Epidermal melanocyte (primary cell): ENCODE results near the gene HESX1.

ENCODE experiments used
- DNase-seq: peaks from one replicate; pipeline ENCODE4 v3.0.0; 2011; ENCODE audit warnings: low spot score; ENCODE audit not compliant: insufficient read length

The HESX1 gene

GRCh38 chr3:57199895-57200297 is at the start of gene HESX1:
Gene HESX1 (minus strand): TSS chr3:57199978. CDS start chr3:57199918, 60 bp downstream.
- no peak for DNase-seq

GRCh38 chr3:57244946-57245345 is 45.2 kb upstream of the HESX1 start:
- no peak for DNase-seq

- no peak for DNase-seq
Measured at GRCh38 chr3:57234613-57235575, 35.1 kb upstream of the HESX1 start.

GRCh38 chr3:57233799-57234198 is 34.0 kb upstream of the HESX1 start:
- no peak for DNase-seq

DNA sequence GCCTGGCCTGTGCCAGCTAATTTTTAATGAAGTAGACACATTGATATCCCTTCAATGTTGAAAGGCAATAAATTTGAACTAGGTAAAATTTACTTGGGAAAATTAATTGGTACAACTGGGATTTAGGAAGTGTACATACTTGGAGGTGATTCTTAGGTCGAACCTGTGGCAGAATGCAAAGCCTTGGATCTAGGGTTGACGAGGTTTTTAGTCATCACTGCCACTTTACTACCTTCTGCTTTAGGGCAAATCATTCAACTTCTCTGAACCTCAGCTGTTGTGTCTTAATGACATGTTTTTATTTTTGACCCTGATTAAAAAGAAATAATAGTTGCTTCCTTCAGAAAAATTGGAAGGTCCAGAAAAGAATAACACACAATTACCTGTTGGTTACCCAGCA is 30.2 kb upstream of the HESX1 start:
- DNase-seq: no peak

DNA sequence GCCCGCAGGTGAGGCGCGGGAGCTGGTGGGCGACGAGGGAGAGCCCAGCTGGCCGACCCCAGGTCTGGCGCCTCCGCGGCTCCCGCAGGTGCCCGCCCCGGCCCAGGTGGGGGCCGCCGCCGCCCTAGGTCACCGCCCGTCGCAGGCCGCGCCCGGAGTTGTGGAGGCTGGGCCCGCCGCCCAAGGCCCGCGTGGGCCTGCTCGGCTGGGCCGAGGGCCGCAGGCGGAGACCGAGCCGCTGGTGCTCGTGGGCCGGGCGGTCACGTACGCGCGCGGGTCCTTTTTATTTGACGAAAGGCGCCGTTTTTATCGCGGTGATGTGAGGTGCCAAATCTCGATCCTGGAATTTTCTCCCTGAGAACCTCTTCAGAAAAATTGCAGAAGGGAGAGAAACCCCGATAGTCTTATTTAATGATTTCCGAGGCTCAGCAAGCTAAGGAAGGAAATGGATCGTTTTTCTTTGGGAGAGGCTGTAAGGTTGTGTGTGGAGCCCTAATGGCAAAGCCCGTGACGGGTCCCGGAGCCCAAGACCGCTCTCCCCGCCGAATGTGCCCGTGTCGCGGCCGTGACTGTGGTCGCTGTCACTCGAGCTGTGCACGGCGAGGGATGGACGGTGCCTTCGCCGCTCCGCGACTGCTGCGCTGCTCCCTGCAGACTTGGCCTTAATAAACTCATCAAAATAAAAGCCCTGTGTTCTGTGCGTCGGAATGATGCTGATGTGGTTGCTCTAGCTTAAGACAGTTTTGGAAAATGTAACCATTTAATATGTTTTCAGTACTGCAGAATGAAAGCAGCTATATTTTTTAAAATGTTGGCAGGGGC is 28.4 kb upstream of the HESX1 start:
- peak; percentile 33 for DNase-seq

DNA sequence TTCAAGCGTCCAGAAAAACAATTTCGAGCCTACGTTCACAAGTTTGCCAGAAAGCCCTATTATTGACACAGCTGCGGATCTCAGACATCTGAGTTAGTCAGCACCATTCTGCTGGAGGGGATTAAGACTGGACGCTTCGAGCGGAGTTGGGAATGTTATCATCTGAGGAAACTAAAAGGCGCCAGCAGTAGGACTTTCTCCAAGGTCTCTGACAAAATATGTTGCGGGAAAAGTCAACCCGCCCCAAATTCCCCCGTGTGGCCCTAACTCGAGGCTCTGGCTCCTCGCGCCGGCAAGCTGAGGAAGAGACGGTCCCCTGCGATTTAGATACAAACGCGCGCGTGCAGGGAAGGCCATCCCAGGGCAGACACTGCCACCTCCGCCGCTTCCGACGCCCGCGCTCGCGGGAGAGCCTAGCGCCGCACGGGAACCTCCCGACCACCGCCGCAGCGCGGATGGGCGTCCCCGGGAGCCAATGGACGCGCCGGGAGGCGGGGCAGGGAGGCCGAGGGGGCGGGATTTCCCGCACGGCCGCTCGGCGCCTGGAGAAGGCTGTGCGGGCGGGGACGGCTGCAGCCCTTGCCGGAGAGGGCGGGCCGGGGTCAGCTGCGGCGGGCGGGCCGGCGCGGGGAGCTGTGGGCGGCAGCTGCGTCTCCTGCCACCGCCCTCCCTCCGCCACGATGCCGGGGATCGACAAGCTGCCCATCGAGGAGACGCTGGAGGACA is 27.6 kb upstream of the HESX1 start, which contains the start of gene APPL1:
APPL1 (plus strand) TSS at position 526 of the 726 bp plus-strand sequence; CDS start at position 681, 155 bp downstream.
- peak; percentile 95 for DNase-seq

- DNase-seq: no peak
Measured at GRCh38 chr3:57226176-57226575, 26.4 kb upstream of the HESX1 start.

DNA sequence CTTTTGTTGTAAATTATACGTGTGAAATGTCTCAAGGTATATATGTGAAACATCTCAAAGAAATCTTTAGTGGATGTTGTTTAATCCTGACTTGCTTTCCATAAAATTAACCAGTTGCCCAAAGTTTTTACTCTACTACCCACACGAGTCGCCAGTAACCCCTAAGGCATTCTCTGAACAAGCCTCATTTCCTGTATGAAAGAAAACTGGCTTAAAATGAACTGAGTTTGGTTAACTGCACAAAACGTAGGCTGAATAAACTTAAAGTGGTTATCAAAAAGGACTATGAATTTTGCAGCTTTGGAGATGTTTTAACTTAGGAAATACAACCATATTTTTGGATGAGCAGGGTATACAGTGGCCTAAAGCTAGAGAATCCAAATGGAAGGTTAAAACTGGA is 25.1 kb upstream of the HESX1 start:
- DNase-seq: no peak

DNA sequence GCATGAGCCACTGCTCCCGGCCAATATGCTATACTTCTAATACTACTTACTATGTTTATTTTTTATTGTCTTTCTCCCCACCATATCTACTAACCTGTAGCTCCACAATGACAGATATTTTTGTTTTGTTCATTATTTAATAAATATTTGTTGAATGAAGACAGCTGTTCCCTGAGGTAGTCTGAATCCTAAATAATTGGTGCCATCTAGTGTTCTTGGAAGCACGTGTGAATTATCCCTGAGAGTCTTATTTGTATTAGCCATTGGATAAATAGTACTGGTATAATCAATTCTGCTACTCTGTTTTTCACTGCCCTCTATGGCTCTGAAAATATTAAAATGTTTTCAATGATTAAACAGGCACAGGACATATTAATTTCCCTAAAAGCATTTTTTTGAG is 22.1 kb upstream of the HESX1 start:
- DNase-seq: no peak

DNA sequence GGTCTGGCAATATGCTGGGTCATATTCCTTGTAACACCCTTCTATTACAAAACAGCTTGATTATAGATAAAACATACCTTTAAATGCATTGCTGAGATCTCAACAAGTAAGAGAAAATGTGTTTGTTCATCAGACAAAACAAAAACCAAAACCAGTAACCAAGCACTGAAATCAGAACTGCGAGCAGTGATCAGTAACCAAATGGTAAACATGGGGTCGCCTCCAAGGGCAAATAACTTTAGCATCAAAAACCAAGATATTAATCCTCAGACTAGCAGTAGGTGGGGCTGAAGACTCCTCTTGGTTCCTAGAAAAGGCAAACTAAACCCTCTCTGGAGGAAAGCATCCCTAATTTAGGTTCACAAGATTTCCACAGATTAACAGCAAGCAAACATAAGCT is 6.6 kb upstream of the HESX1 start:
- no peak for DNase-seq

DNA sequence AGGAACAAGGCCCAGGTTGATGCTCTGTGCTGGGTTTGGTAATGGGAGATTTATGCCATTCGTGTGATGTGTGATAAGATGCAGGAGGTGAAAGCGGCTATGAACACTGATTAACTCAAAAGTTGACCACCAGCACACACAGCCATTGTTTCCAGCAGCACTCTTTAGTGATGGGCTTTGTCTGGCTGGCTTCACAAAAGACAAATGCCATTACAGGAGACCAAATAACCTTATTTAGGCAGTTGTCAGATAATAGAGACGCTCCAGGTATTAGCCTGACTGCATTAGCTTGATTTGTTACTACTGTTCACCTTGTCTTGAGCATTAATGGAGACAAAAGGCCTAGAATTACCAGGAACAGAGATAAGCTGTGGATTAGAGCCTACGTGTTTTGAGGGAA is 5.1 kb downstream of the HESX1 start:
- DNase-seq: no peak

DNA sequence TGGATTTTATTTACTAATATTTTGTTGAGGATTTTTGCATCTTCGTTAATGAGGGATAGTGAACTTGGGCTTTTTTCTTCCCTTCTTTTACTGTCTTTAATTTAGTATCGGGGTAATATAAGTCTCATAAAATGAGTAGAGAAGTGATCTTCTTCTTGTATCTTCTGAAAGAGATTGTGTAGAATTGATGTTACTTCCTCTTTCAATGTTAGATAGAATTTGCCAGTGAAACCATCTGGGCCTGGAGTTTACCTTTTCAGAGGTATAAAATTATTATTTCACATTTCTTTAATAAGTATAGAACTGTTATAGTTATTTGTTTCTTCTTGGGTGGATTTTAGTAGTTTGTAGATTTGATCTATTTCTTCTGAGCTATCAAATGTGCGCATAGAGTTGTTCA is 7.8 kb downstream of the HESX1 start:
- no peak for DNase-seq

DNA sequence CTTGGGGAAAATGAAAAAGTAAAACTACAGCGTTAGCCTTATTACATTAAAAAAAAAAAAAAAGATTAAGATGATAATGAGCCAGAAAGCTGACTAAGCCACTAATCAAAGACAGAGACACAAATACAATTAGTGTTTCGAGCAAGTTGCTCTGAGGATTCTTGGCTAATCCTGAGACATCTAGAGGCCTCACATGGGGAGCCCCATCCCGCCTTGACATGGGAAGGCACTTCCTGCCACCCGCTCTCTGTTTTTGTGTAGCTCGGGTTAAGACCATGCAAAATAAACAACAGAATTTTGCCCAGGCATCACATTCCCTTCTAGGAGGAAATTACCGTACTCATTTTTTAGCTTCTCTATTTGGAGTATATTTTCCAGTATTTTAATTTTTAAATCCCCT is 15.3 kb downstream of the HESX1 start:
- DNase-seq: no peak

DNA sequence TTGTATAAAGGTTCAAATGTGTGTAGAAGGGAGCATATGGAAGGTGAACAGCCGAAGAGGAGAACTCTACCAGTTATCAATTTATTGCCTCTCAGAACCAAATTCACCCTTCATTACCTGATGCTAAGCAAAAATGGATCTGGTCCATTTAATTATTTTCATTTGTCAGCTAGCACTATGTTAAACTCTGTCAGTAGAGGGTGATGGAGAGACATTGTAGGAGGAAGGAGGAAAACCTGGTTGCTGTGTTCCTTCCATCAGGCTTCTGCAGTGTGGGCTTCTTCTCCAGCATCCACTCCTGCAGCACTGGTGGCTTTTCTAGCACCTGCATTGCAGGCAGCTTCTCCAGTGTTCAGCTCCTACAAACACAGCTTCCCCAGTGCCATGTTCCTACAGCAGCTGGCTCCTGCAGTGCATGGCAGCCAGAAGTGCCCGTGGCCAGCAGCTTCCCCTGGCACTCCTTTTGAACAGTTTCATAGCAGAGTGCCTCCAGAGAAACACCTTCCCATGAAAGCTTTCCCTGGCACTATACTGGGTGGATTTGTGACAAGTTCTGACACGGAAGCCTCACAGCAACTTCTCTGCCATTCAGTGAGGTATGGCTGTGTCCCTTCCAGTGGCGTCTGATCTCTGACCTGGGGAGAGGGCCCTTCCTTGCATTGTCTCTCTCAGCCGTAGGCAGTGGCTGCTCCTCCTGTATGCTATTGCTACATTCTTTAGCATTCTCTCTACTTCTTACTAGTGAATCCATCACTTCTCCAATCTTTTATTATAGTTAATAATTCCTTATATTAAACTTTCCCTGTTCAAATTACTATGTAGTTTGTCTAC is 20.0 kb downstream of the HESX1 start:
- DNase-seq: no peak

DNA sequence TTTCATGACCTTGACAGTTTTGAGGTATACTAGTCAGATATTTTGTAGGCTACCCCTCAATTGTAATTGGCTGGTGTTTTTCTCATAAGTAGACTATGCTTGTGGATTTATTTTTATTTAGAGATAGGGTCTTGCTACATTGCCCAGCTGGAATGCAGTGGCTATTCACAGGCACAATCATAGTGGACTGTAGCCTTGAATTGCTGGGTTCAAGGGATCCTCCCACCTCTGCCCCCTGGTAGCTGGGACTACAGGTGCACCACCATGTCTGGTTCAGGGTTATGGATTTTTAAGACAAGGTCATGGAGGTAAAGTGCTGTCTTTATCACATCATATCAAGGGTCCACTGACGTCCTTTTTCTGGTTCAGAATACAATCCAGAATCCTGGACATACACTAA is 23.7 kb downstream of the HESX1 start:
- DNase-seq: no peak

DNA sequence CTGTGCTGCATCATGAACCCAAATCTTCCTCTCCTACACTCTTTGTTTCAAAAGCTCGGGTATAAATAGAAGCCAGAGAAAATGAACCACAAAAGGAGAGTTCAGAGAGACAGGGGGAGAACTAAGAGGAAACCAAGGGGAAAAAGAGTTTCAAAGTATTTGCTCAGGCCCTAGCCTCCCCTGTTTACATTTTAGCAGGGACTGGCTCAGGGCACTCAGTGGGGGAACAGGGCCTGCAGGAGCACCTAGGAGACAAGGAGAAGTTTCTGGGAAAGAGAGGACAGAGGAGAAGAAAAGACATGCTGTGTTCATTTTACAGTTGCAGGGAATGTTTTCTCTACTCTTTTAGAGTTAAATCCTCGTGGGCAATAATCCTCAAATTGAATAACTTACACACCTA is 26.1 kb downstream of the HESX1 start:
- DNase-seq: no peak

DNA sequence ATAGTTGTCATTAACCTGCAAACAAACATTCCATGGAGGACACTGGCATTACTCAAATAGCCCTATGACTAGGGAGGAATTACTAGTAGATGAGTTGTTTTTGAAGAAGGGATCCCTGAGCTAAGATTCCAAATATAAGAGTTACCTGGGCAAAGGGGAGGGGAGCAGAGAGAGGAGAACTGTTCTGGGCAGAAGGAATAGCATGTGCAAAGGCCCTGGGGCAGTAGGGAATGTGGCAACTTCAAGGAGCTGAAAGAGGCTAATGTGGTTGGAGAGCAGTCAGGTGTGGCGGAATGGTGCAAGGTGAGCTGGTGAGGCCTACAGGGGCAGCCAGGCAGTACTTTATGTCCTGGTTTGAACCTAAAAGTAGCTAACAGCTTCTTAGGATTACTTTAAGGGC is 28.8 kb downstream of the HESX1 start:
- DNase-seq: no peak

GRCh38 chr3:57169872-57170623 is 29.7 kb downstream of the HESX1 start:
- peak; percentile 55 for DNase-seq

- no peak for DNase-seq
Measured at GRCh38 chr3:57169108-57169507, 30.7 kb downstream of the HESX1 start.
